ENCODE results near the gene DDAH2. TPM values are rescaled to one million over a fixed set of nuclear protein-coding genes. Genes with fewer than 3 reads are reported as not detected.

The DDAH2 gene
- total RNA-seq, 1 donor from 2014 or later = 72.4 TPM

DNA sequence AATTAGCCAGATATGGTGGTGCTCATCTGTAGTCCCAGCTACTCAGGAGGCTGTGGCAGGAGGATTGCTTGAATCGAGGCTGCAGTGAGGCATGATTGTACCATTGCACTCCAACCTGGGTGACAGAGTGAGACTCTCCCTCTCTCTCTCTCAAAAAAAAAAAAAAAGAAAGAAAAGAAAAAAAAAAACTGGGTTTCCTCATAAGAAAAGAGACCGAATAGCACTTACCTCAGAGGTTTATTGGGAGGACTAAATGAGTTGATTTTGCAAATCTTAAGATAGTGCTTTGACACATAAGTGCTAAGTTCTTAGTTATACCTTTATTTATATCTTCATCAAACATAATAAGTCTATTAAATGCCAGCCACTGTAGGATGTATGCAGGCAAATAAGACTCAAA is 41.8 kb upstream of the DDAH2 start:
- Histone ChIP-seq H3K27me3 (ENCODE audit: insufficient read depth, low read length) (no peaks in the 10 kb centered on the region), H3K9ac (ENCODE audit: low read length) (no peak overlapping the region), H3K4me3 (ENCODE audit: insufficient read depth, low read depth, low read length) (no peak overlapping the region), H4K20me1 (ENCODE audit: insufficient read depth, low read length) (no peaks in the 10 kb centered on the region), H3K36me3 (ENCODE audit: insufficient read depth, low read length) (no peaks in the 10 kb centered on the region), H3K4me2 (ENCODE audit: low read length) (no peak overlapping the region), H3K9me3 (ENCODE audit: insufficient read depth, low read depth, low read length) (no peaks in the 10 kb centered on the region), H2AFZ (ENCODE audit: low read depth, low read length) (no peak overlapping the region), H3K4me1 (ENCODE audit: insufficient read depth, low read length) (peaks cover 8% of the 10 kb centered on the region), H3K79me2 (ENCODE audit: insufficient read depth, low read length) (no peaks in the 10 kb centered on the region), H3K27ac (ENCODE audit: low read depth, low read length) (no peak overlapping the region)
- Mint-ChIP-seq H3K9me3 (ENCODE audit: unreplicated experiment) (no peaks in the 10 kb centered on the region), H3K27me3 (ENCODE audit: low read depth, unreplicated experiment) (no peaks in the 10 kb centered on the region), H3K4me3 (ENCODE audit: unreplicated experiment) (no peak overlapping the region), H3K36me3 (ENCODE audit: low read depth, unreplicated experiment) (peaks cover 2% of the 10 kb centered on the region), H3K27ac (ENCODE audit: unreplicated experiment) (no peak overlapping the region), H3K4me1 (ENCODE audit: low read depth, unreplicated experiment) (no peaks in the 10 kb centered on the region)
- DNase-seq (ENCODE audit: low read depth) = no peak
- TF ChIP-seq, protein P1, sequence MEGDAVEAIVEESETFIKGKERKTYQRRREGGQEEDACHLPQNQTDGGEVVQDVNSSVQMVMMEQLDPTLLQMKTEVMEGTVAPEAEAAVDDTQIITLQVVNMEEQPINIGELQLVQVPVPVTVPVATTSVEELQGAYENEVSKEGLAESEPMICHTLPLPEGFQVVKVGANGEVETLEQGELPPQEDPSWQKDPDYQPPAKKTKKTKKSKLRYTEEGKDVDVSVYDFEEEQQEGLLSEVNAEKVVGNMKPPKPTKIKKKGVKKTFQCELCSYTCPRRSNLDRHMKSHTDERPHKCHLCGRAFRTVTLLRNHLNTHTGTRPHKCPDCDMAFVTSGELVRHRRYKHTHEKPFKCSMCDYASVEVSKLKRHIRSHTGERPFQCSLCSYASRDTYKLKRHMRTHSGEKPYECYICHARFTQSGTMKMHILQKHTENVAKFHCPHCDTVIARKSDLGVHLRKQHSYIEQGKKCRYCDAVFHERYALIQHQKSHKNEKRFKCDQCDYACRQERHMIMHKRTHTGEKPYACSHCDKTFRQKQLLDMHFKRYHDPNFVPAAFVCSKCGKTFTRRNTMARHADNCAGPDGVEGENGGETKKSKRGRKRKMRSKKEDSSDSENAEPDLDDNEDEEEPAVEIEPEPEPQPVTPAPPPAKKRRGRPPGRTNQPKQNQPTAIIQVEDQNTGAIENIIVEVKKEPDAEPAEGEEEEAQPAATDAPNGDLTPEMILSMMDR (IDR thresholded peaks at IDR 0.05; ENCODE audit: insufficient read depth, low read depth, low read length) = no peak
- TF ChIP-seq EZH2 (IDR thresholded peaks at IDR 0.05; ENCODE audit: insufficient read depth, low read length) = no peak
- FAIRE-seq = no peak

GRCh38 chr6:31769684-31770371 is 40.7 kb upstream of the DDAH2 start:
- FAIRE-seq (no peak), DNase-seq (ENCODE audit: low read depth) (no peak)
- Mint-ChIP-seq H3K27me3 (ENCODE audit: low read depth, unreplicated experiment) (no peaks in the 10 kb centered on the region), H3K4me1 (ENCODE audit: low read depth, unreplicated experiment) (no peaks in the 10 kb centered on the region), H3K27ac (ENCODE audit: unreplicated experiment) (peak overlapping the region; percentile 77), H3K36me3 (ENCODE audit: low read depth, unreplicated experiment) (peaks cover 2% of the 10 kb centered on the region), H3K9me3 (ENCODE audit: unreplicated experiment) (no peaks in the 10 kb centered on the region), H3K4me3 (ENCODE audit: unreplicated experiment) (no peak overlapping the region)
- TF ChIP-seq EZH2 (IDR thresholded peaks at IDR 0.05; ENCODE audit: insufficient read depth, low read length) = no peak
- TF ChIP-seq, protein P1 (IDR thresholded peaks at IDR 0.05; ENCODE audit: insufficient read depth, low read depth, low read length) = peak; percentile 37
- Histone ChIP-seq H3K27ac (ENCODE audit: low read depth, low read length) (no peak overlapping the region), H3K4me1 (ENCODE audit: insufficient read depth, low read length) (peaks cover 8% of the 10 kb centered on the region), H3K27me3 (ENCODE audit: insufficient read depth, low read length) (no peaks in the 10 kb centered on the region), H2AFZ (ENCODE audit: low read depth, low read length) (no peak overlapping the region), H3K4me2 (ENCODE audit: low read length) (no peak overlapping the region), H3K9ac (ENCODE audit: low read length) (no peak overlapping the region), H3K36me3 (ENCODE audit: insufficient read depth, low read length) (no peaks in the 10 kb centered on the region), H3K9me3 (ENCODE audit: insufficient read depth, low read depth, low read length) (no peaks in the 10 kb centered on the region), H3K79me2 (ENCODE audit: insufficient read depth, low read length) (no peaks in the 10 kb centered on the region), H3K4me3 (ENCODE audit: insufficient read depth, low read depth, low read length) (no peak overlapping the region), H4K20me1 (ENCODE audit: insufficient read depth, low read length) (no peaks in the 10 kb centered on the region)
